B cell (primary cell): ENCODE results near the gene CENPX. TPM values are rescaled to one million over a fixed set of nuclear protein-coding genes. Genes with fewer than 3 reads are reported as not detected.
A peak's percentile ranks its signal among the peaks of the same experiment; 100 is the strongest.

Experiments used
- ATAC-seq: fragments of 200-7000 bp; cut with Tn5 transposase; one replicate; pipeline ENCODE4 v1.10.0; 2021; ENCODE audit warnings: low read depth, mild to moderate bottlenecking, moderate number of reproducible peaks, moderate library complexity
- CTCF ChIA-PET: fragments of 350-600 bp; sonication (Branson Sonifier 250); formaldehyde crosslinking; loops from one replicate; lab custom pipeline; 2021; ENCODE audit warnings: antibody characterized with exemption, inconsistent platforms; lab: Charles Lee
- POLR2A ChIA-PET: fragments of 350-600 bp; sonication (Branson Sonifier 250); formaldehyde crosslinking; loops from one replicate; lab custom pipeline; 2021; ENCODE audit warnings: antibody characterized with exemption; lab: Charles Lee
- DNase-seq: peaks from one replicate; pipeline ENCODE4 v3.0.0; 2013
- H2AFZ ChIP-seq: 2 replicates; pipeline ENCODE4 v1.6.1; 2012; ENCODE audit warnings: mild to moderate bottlenecking, low read depth, low read length; ENCODE audit not compliant: insufficient read depth, poor library complexity, severe bottlenecking
- H3K27ac ChIP-seq, 2 donors: 1 replicate in 1 of 2; 2 replicates in 1 of 2; pipeline ENCODE4 v1.5.1; 2012 to 2013; ENCODE audit warnings: low read length in 2 of 2, mild to moderate bottlenecking in 2 of 2, moderate library complexity in 1 of 2
- H3K27me3 ChIP-seq, 4 experiments: fragments of 200-600 bp in 1 of 4; sonication (generic) in 1 of 4; replicated peaks in 1 of 4; 1 replicate in 2 of 4; 2 replicates in 2 of 4; pipeline versions ENCODE4 v1.6.1 to v1.7.0; 2013 to 2016; ENCODE audit warnings: low read length in 3 of 4, mild to moderate bottlenecking in 2 of 4, mixed read lengths in 1 of 4, moderate library complexity in 1 of 4; ENCODE audit not compliant: insufficient read depth in 4 of 4, control insufficient read depth in 3 of 4; ENCODE audit errors: control extremely low read depth in 1 of 4
- H3K36me3 ChIP-seq, 2 experiments: replicated peaks in 1 of 2; 1 replicate in 1 of 2; 2 replicates in 1 of 2; pipeline versions ENCODE4 v1.6.1 to v1.7.1; 2013; ENCODE audit warnings: low read length in 1 of 2; ENCODE audit not compliant: insufficient read depth in 2 of 2, control insufficient read depth in 1 of 2; ENCODE audit errors: control extremely low read depth in 1 of 2, extremely low read depth in 1 of 2
- H3K4me1 ChIP-seq, 2 donors: fragments of 200-600 bp in 1 of 2; sonication (generic) in 1 of 2; 1 replicate in 1 of 2; 2 replicates in 1 of 2; pipeline versions ENCODE4 v1.5.1 to v1.6.1; 2013 to 2017; ENCODE audit warnings: low read length in 2 of 2; ENCODE audit not compliant: control insufficient read depth in 2 of 2, insufficient read depth in 2 of 2
- H3K4me2 ChIP-seq: replicated peaks from 2 replicates; pipeline ENCODE3; 2012; ENCODE audit warnings: mild to moderate bottlenecking, low read depth, low read length; ENCODE audit not compliant: poor library complexity, severe bottlenecking
- H3K4me3 ChIP-seq, 5 experiments: fragments of 200-600 bp in 1 of 5; sonication (generic) in 1 of 5; 1 replicate in 3 of 5; 2 replicates in 2 of 5; pipeline versions ENCODE4 v1.5.1 to v1.7.0; 2011 to 2016; ENCODE audit warnings: low read length in 4 of 5, mild to moderate bottlenecking in 4 of 5, low read depth in 2 of 5, control low read depth in 1 of 5, moderate library complexity in 1 of 5; ENCODE audit not compliant: insufficient read depth in 1 of 5; ENCODE audit errors: control extremely low read depth in 1 of 5, extremely low read depth in 1 of 5
- H3K79me2 ChIP-seq: fragments of 200-600 bp; sonication (generic); one replicate; pipeline ENCODE4 v1.6.0; 2016; ENCODE audit warnings: low read length; ENCODE audit not compliant: control insufficient read depth, insufficient read depth
- H3K9ac ChIP-seq: fragments of 200-600 bp; sonication (generic); 2 replicates; pipeline ENCODE4 v1.6.1; 2017; ENCODE audit warnings: mild to moderate bottlenecking, low read length, moderate library complexity
- H3K9me3 ChIP-seq, 3 donors: one replicate each; pipeline versions ENCODE4 v1.6.1 to v1.7.1; 2013; ENCODE audit warnings: low read length in 2 of 3; ENCODE audit not compliant: control insufficient read depth in 2 of 3, insufficient read depth in 1 of 3; ENCODE audit errors: control extremely low read depth in 1 of 3
- H4K20me1 ChIP-seq: 2 replicates; pipeline ENCODE4 v1.6.0; 2012; ENCODE audit warnings: mild to moderate bottlenecking, low read length; ENCODE audit not compliant: insufficient read depth, control insufficient read depth, poor library complexity, severe bottlenecking
- H3K27ac Mint-ChIP-seq: one replicate; pipeline ENCODE4 v1.8.0; 2021; ENCODE audit warnings: mixed read lengths
- H3K27me3 Mint-ChIP-seq: one replicate; pipeline ENCODE4 v1.8.0; 2021; ENCODE audit warnings: mixed read lengths
- H3K4me1 Mint-ChIP-seq: one replicate; pipeline ENCODE4 v1.8.0; 2021; ENCODE audit warnings: mixed read lengths
- H3K4me3 Mint-ChIP-seq: one replicate; pipeline ENCODE4 v1.8.0; 2021; ENCODE audit warnings: mixed read lengths
- H3K9me3 Mint-ChIP-seq: one replicate; pipeline ENCODE4 v1.8.0; 2022; ENCODE audit warnings: mixed read lengths; ENCODE audit not compliant: insufficient read depth
- EZH2 ChIP-seq: IDR thresholded peaks from 2 replicates; pipeline ENCODE4 v1.6.1; 2012; ENCODE audit warnings: borderline replicate concordance, low read depth, mild to moderate bottlenecking, moderate library complexity, low read length; ENCODE audit not compliant: insufficient read depth, poor library complexity, severe bottlenecking
- WGBS: methylation state at CpG from one replicate; pipeline ENCODE4 v1.1.5; 2013; ENCODE audit warnings: missing lambda C conversion rate; ENCODE audit not compliant: insufficient coverage; 5-methylcytosine and 5-hydroxymethylcytosine counted together
- intact Hi-C: fragments of 100-400 bp; cut with micrococcal nuclease; formaldehyde crosslinking; loops from one replicate; pipeline ENCODE4 v1.10.0; 2022
- polyA plus RNA-seq: library from polyadenylated mRNA; depleted of rRNA; stranded (reverse); fragments of >200 nt; gene quantifications from 2 replicates; pipeline ENCODE4 v1.2.3, GENCODE V29; 2012
- total RNA-seq, 2 donors: library from RNA; stranded (reverse); fragments of 120-200 nt in 1 of 2; gene quantifications; 1 replicate in 1 of 2; 2 replicates in 1 of 2; pipeline versions ENCODE4 v1.2.3 to v1.2.4, GENCODE V29; 2013 to 2022
- TF ChIP-seq, protein P1 (sequence below): fragments of 200-600 bp; IDR thresholded peaks from one replicate; pipeline ENCODE4 v1.8.0; 2022; ENCODE audit warnings: antibody characterized with exemption, mild to moderate bottlenecking

CENPX gene
- total and polyA plus RNA-seq, 2 donors (not counting 1 experiment from before 2014, with no cell fraction given) = 37.0 to 40.1 TPM

DNA sequence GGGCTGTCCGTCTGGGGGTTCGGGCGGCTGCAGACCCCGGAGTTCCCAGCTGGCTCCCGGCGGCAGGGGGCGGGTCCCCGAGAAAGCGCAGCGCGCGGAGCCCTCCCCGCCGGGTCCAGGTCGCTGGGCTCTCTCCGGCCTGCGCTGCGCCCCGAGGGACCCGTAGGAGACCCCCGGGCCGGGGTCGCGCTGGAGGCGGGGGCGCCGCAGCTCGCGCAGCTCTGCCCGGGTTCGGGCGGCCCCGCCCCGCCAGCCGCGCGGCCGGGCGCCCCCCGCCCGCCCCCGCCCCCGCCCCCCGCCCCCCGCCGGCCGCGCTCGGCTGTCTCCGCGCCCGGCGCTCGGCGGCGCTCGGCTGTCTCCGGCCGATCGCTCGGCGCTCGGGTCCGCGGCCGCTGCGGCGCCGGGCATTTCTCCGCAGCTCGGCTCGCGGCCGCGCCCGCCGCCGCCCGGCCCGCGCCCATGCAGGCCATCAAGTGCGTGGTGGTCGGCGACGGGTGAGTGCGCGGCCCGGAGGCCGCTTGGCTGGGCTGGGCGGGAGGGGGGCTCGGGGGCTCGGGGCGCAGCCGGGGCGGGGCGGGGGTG lies 8.7 kb upstream of the CENPX start, which contains the start of gene RAC3:
RAC3 (plus strand) TSS at position 376 of the 582 bp plus-strand sequence; CDS start at position 460, 84 bp downstream.
- peaks cover 48% of the 10 kb centered on the region for H4K20me1 ChIP-seq
- ChIA-PET CTCF (interaction anchor here (0.9 to 3.0 kb wide), 4 partner anchors 19 to 124 kb away, joined by 3 to 41 read pairs (median 11); no protein-coding TSS in a partner anchor), POLR2A (interaction anchor here (0.5 to 0.9 kb wide), 2 partner anchors 9 to 306 kb away, joined by 3 to 6 read pairs; partner anchors contain the start of genes CENPX and LRRC45)

More for the DNA sequence above, 8.7 kb upstream of the CENPX start, which contains the start of gene RAC3:
- DNase-seq = no peak
- peaks cover 8% of the 10 kb centered on the region for H3K79me2 ChIP-seq
- no peaks in the 10 kb centered on the region for H3K36me3 ChIP-seq
- Mint-ChIP-seq H3K27ac (peak within 1 kb of the TSS; percentile 41), H3K9me3 (no peaks in the 10 kb centered on the region), H3K4me3 (peak within 1 kb of the TSS; percentile 89), H3K4me1 (peaks cover 21% of the 10 kb centered on the region), H3K27me3 (no peaks in the 10 kb centered on the region)
- peaks cover 23 to 27% of the 10 kb centered on the region in 2 donors for H3K4me1 ChIP-seq
- TF ChIP-seq EZH2 = no peak
- TF ChIP-seq, protein P1, sequence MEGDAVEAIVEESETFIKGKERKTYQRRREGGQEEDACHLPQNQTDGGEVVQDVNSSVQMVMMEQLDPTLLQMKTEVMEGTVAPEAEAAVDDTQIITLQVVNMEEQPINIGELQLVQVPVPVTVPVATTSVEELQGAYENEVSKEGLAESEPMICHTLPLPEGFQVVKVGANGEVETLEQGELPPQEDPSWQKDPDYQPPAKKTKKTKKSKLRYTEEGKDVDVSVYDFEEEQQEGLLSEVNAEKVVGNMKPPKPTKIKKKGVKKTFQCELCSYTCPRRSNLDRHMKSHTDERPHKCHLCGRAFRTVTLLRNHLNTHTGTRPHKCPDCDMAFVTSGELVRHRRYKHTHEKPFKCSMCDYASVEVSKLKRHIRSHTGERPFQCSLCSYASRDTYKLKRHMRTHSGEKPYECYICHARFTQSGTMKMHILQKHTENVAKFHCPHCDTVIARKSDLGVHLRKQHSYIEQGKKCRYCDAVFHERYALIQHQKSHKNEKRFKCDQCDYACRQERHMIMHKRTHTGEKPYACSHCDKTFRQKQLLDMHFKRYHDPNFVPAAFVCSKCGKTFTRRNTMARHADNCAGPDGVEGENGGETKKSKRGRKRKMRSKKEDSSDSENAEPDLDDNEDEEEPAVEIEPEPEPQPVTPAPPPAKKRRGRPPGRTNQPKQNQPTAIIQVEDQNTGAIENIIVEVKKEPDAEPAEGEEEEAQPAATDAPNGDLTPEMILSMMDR = no peak
- H3K4me3 ChIP-seq = peak within 1 kb of the TSS in 4 of 5 experiments; percentile 45 to 59 (median 54)
- H3K9me3 ChIP-seq = peaks cover 0 to 10% (median 0%) of the 10 kb centered on the region in 3 donors
- WGBS = under 1% methylated on average over 91 of the region's 96 CpGs
- H3K27ac ChIP-seq = no peak within 1 kb of the TSS
- intact Hi-C loops = loop anchor here (10.0 kb wide), 1 partner anchor 523 kb away; no protein-coding TSS in a partner anchor
- peaks cover 0 to 39% (median 3%) of the 10 kb centered on the region in 4 experiments for H3K27me3 ChIP-seq
- peak within 1 kb of the TSS; percentile 97 for H3K4me2 ChIP-seq
- peak within 1 kb of the TSS; percentile 59 for H3K9ac ChIP-seq
- no peak for ATAC-seq
- H2AFZ ChIP-seq = peak within 1 kb of the TSS; percentile 72
